Measurements from ENCODE around the gene TOMT. TPM values are rescaled to one million over a fixed set of nuclear protein-coding genes. Genes with fewer than 3 reads are reported as not detected.

TOMT gene
- total RNA-seq, 4 donors from 2014 or later = not detected

- TF ChIP-seq POLR2A (IDR thresholded peaks at IDR 0.05) (no peak), CTCF (IDR thresholded peaks at IDR 0.05 in 4 of 5, conservative IDR thresholded peaks at IDR 0.05 in 1 of 5) (no peak)
- in situ Hi-C loops (cut with MboI; ENCODE audit: low sequenced_read_pairs in 4 of 4) = no loop called here
- ATAC-seq (no peak), DNase-seq (no peak)
- Histone ChIP-seq H3K4me3 (no peak overlapping the region), H3K9me3 (no peaks in the 10 kb centered on the region), H3K27ac (no peak overlapping the region), H3K4me1 (peaks cover 4 to 10% of the 10 kb centered on the region in 2 donors), H3K36me3 (no peaks in the 10 kb centered on the region), H3K27me3 (no peaks in the 10 kb centered on the region)
- intact Hi-C loops (cut with DNase I; ENCODE audit: low total_unique reads) = no loop called here
Observed at GRCh38 chr11:72088076-72088808, 17.5 kb upstream of the TOMT start.

GRCh38 chr11:72091292-72091691, 14.4 kb upstream of the TOMT start:
- TF ChIP-seq CTCF (IDR thresholded peaks at IDR 0.05 in 4 of 5, conservative IDR thresholded peaks at IDR 0.05 in 1 of 5) = peak; percentile 84 to 91 (median 88)
- TF ChIP-seq POLR2A (IDR thresholded peaks at IDR 0.05) = no peak
- intact Hi-C loops (cut with DNase I; ENCODE audit: low total_unique reads) (loop anchor here (1.0 kb wide), 2 partner anchors 66 to 114 kb away; no protein-coding TSS in a partner anchor), in situ Hi-C loops (cut with MboI; ENCODE audit: low sequenced_read_pairs in 4 of 4) (loop anchor here (5.0 to 10.0 kb wide), 3 partner anchors 64 to 69 kb away; no protein-coding TSS in a partner anchor)
- H3K36me3 ChIP-seq = peaks cover 0 to 13% of the 10 kb centered on the region in 2 donors
- H3K4me1 ChIP-seq = peaks cover 4 to 10% of the 10 kb centered on the region in 2 donors
- ATAC-seq = peak; percentile 84 to 93
- DNase-seq = peak; percentile 52 to 67
- no peak overlapping the region for H3K4me3 ChIP-seq
- no peaks in the 10 kb centered on the region for H3K27me3 ChIP-seq
- H3K9me3 ChIP-seq = no peaks in the 10 kb centered on the region
- peak overlapping the region in 2 of 4 donors; percentile 12 to 18 for H3K27ac ChIP-seq

GRCh38 chr11:72098741-72099140, 7.0 kb upstream of the TOMT start:
- Histone ChIP-seq H3K9me3 (no peaks in the 10 kb centered on the region), H3K27me3 (no peaks in the 10 kb centered on the region), H3K27ac (peak overlapping the region; percentile 76 to 97 (median 93)), H3K36me3 (peaks cover 0 to 40% of the 10 kb centered on the region in 2 donors), H3K4me1 (peaks cover 48 to 49% of the 10 kb centered on the region in 2 donors), H3K4me3 (no peak overlapping the region)
- TF ChIP-seq POLR2A (IDR thresholded peaks at IDR 0.05) = no peak
- TF ChIP-seq CTCF (IDR thresholded peaks at IDR 0.05 in 4 of 5, conservative IDR thresholded peaks at IDR 0.05 in 1 of 5) = no peak
- intact Hi-C loops (cut with DNase I; ENCODE audit: low total_unique reads) (no loop called here), in situ Hi-C loops (cut with MboI; ENCODE audit: low sequenced_read_pairs in 4 of 4) (loop anchor here in 1 of 4 donors (10.0 kb wide), 1 partner anchor 74 kb away; no protein-coding TSS in a partner anchor)
- DNase-seq (peak; percentile 34 to 75), ATAC-seq (peak; percentile 24 to 46)

GRCh38 chr11:72100009-72100408, 5.7 kb upstream of the TOMT start:
- H3K36me3 ChIP-seq = peaks cover 0 to 37% of the 10 kb centered on the region in 2 donors
- H3K27ac ChIP-seq = peak overlapping the region; percentile 92 to 97 (median 93)
- TF ChIP-seq CTCF (IDR thresholded peaks at IDR 0.05 in 4 of 5, conservative IDR thresholded peaks at IDR 0.05 in 1 of 5) = no peak
- TF ChIP-seq POLR2A (IDR thresholded peaks at IDR 0.05) = no peak
- ATAC-seq (no peak), DNase-seq (no peak)
- no peaks in the 10 kb centered on the region for H3K9me3 ChIP-seq
- no peaks in the 10 kb centered on the region for H3K27me3 ChIP-seq
- intact Hi-C loops (cut with DNase I; ENCODE audit: low total_unique reads) (loop anchor here (10.0 kb wide), 2 partner anchors 315 to 335 kb away; partner anchors contain the start of gene CLPB), in situ Hi-C loops (cut with MboI; ENCODE audit: low sequenced_read_pairs in 4 of 4) (loop anchor here in 2 of 4 donors (10.0 kb wide), 1 partner anchor 335 kb away; the partner anchor contains the start of gene CLPB (in 2 of the 2))
- no peak overlapping the region for H3K4me3 ChIP-seq
- peaks cover 51% of the 10 kb centered on the region in 2 donors for H3K4me1 ChIP-seq

All from gastrocnemius medialis (tissue), 4 donors.